CD1c-positive myeloid dendritic cell (primary cell): ENCODE measurements around the gene CYP26A1.

ENCODE experiments used
- DNase-seq: peaks from one replicate; pipeline ENCODE4 v3.0.0-alpha.2; 2016; ENCODE audit errors: extremely low spot score

Gene CYP26A1

GRCh38 chr10:93064874-93065660 lies 8.6 kb upstream of the CYP26A1 start:
- no peak for DNase-seq

- no peak for DNase-seq
Observed at GRCh38 chr10:93065675-93066543, 7.8 kb upstream of the CYP26A1 start.

DNA sequence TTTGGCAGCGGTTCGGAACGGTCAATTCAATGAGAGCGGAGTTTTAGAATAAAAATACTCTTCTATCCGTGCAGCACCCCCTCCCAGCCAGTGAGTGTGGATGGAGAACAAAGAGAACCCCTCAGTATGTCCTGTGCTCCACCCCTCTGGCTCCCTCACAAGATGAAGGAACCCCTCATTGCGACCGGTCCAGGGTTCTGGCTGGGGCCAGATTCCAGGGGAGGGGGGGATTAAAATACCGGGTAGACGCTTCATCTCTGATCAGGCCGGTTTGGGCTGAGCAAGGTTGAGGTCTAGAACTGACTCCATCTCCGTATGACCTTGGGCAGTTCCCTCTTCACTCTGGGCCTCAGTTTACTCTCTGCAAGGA lies 7.2 kb upstream of the CYP26A1 start:
- DNase-seq: no peak

DNA sequence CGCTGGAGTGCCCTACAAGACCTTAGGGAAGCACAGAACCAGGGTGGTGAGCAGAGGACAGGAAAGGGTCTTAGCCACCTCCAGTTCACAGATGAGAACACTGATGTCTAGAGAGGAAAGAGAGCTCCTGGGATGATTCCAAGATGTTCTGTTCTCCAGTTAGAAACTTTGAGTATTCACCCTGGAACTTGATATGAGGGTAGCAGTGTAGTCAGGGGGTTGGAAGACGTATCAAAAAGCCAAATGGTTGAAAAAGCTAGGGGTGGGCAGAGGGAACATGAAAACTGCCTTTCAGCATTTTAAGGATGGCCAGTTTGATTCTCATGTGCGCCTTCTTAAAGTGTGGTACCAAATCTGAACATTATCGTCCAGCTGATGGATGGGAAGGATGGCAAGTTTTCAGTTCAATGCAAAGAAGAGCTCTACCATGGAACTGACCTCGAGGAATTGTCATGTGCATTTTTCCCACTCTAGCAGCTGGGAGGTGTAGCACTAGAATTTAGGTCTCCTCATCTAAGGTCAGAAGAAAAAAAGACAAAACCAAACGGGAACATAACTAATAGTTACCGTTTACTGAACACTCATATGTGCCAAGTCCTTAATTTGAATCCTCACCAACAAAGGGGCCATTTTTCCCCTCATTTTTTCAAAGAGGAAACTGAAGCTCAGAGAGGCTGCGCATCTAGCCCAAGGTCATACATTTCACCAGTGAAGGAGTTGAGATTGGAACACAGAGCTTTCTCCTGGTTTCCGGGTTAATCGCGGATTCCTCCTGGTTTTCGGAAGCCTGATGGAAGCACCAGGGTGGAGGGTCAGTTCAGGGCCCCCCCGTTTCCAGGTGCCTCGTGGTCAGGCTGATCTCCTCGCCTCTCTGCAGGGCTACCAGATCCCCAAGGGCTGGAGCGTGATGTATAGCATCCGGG lies 6.0 kb upstream of the CYP26A1 start:
- DNase-seq: no peak

DNA sequence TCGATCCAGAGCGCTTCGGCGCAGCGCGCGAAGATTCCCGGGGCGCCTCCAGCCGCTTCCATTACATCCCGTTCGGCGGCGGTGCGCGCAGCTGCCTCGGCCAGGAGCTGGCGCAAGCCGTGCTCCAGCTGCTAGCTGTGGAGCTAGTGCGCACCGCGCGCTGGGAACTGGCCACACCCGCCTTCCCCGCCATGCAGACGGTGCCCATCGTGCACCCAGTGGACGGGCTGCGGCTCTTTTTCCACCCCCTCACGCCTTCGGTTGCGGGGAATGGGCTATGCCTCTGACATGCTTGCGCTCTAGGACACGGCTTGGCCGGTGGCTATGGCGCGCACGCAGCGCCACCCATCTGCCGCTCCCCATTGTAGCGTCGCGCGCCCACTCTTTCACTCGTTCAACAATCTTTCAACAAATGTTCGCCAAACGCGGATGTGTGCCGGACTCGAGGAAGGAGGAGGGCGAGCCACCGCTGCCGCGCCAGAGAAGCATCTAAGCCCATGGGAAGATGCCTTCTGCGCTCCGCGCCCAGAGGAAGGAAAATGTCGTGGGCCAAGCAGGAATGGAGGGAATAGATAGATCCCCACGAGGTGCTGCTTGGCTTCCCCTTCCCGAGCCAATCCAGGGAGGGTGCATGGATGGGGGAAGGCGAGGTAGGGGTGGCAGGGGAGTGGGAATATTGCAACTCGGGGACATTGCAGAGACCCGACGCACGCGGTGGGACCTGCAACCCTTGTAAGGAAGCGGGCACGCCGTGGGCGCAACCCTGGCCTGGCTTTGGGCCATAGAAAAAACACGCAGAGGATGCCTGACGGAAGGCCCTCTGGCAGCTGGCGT lies 5.1 kb upstream of the CYP26A1 start:
- no peak for DNase-seq

- no peak for DNase-seq
Observed at GRCh38 chr10:93069245-93069561, 4.5 kb upstream of the CYP26A1 start.

DNA sequence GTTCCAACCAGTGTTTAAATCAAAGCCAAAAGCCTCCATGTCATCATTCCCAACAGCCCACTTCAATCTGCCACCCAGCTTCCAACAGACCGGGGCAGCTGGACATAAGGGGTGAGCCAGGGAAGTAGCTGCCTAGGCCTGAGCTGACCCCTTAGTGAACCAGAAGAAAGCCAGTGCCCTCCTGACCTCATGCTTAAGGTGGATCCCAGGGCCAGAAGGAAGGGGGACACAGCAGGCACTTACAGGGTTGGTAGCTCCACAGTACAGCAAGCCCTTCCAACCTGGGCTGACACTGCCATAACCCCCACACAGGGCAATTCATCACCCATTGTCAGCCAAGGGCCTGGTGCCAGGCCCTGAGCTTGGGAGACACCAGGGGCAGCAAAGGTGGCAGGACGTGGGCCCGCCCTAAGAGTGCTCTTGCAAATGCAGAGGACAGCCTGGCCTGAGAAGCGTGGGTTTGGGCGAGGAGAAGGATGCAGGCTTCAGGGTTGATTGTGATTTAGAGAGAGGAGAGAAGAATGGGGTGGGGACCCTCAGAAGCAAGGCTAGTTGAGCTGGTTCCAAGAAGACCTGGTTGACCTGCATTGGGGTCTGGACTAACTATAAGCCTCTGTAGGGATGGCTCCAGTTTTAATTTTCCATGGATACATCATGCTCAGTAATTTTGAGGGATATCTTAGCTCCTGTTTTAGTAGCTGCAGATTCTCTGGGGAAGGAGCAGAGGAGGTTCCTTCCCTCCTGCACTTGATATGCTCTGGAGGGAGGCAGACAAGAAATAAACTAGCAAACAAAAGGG lies 3.1 kb upstream of the CYP26A1 start:
- no peak for DNase-seq

GRCh38 chr10:93071177-93071472 lies 2.6 kb upstream of the CYP26A1 start:
- no peak for DNase-seq

- DNase-seq: peak; percentile 23
Observed at GRCh38 chr10:93071674-93072224, 1.9 kb upstream of the CYP26A1 start.

- DNase-seq: no peak
Observed at GRCh38 chr10:93072225-93072712, 1.4 kb upstream of the CYP26A1 start.

GRCh38 chr10:93072713-93073538 lies 767 bp upstream of the CYP26A1 start:
- no peak for DNase-seq

GRCh38 chr10:93074147-93074596 lies 479 bp downstream of the CYP26A1 start:
- no peak for DNase-seq

- no peak for DNase-seq
Observed at GRCh38 chr10:93074597-93075368, 1.1 kb downstream of the CYP26A1 start.

DNA sequence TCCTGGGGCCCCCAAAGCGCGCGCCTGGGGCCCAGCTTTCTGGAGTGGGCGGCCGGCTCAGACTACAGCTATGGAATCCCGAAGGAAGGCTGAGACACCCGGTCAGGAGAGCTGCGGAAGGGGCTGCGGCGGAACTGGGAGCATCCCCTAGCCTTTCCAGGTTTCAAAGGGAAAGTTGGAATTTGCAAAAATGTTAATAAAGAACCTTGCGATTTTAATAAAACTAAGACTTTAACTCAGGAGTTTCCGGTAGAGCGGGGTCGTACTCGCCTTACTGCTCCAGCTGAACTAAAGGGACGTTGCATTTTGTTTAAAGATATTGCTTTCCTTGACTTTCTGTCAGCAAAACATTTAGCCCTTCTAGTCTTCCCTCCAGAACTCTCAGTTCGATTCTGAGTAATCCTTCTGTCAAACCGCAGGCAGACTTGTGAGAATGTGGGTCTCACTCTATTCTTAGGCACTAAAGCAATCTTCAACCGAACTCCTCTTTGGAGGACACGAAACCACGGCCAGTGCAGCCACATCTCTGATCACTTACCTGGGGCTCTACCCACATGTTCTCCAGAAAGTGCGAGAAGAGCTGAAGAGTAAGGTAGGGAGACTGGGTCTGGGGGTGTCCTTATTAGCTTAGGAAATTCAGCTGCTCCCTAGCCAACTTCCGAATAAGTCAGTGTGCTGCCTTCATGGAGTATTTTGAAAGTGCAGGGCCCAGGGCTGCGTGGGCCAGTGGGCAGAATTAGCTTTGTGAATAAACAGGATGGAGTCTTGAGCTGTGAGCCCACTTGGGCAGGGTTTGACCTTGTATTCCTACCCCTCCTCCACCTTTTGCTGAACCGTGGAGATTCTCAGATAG lies 1.9 kb downstream of the CYP26A1 start:
- no peak for DNase-seq

- no peak for DNase-seq
Observed at GRCh38 chr10:93076871-93077270, 3.2 kb downstream of the CYP26A1 start.

DNA sequence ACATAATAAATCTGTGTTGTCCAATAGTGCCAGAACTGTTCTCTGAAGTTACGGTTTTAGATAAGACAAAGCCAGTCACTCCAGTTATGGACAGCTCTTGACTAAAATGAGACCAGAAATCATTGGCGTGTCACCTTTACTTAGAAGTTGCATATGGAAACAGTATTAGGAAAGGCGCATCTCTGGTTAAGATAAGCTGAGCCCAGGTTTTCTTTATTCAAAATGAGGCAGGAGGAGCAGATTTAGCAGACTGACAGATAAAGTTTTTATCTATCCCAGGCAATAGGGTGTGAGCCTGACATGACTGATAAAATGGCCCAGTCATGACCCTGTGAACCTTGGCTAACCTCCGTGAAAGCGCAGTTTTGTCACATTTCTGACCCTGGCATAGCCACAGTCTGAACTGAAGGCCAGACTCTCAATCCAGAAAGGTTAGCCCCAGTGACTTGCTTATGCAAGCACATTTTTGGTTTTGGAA lies 4.2 kb downstream of the CYP26A1 start:
- DNase-seq: no peak

DNA sequence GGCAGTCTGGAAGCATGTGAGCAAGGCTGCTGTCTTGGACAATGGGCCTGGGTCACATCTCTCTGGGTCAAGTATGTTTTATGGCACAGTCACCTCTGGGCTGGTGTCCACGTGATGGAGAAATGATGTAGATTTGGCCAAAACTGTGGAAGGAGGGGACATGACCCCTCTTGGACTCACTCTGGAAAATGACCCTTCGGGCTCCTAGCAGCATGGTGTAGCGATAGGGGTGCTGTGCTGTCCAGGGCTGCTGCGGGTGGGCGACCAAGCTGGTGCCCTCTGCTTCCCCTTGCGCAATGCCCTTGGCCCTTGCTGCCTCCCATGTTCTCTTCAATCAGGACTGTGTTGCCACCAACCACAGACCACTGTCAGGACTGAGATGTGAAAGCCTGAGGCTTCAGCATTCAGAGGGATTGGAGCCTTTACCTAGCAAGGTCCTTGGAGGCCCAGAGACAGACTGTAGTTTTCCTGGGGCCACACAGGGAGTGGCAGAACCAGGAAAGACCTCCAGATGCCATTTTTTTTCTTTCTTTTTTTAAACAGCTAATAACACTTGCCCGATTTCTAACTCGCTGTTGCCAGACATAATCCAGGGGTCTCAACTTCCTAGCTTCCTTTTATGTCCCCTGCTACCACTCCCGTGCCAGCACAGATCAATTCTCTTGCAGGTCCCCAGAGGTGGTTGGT lies 6.1 kb downstream of the CYP26A1 start:
- no peak for DNase-seq
